Measurements from ENCODE around the gene RSKR. TPM values are rescaled to one million over a fixed set of nuclear protein-coding genes. Genes with fewer than 3 reads are reported as not detected.

The RSKR gene
- total RNA-seq, 1 donor from 2014 or later: 2.3 TPM

DNA sequence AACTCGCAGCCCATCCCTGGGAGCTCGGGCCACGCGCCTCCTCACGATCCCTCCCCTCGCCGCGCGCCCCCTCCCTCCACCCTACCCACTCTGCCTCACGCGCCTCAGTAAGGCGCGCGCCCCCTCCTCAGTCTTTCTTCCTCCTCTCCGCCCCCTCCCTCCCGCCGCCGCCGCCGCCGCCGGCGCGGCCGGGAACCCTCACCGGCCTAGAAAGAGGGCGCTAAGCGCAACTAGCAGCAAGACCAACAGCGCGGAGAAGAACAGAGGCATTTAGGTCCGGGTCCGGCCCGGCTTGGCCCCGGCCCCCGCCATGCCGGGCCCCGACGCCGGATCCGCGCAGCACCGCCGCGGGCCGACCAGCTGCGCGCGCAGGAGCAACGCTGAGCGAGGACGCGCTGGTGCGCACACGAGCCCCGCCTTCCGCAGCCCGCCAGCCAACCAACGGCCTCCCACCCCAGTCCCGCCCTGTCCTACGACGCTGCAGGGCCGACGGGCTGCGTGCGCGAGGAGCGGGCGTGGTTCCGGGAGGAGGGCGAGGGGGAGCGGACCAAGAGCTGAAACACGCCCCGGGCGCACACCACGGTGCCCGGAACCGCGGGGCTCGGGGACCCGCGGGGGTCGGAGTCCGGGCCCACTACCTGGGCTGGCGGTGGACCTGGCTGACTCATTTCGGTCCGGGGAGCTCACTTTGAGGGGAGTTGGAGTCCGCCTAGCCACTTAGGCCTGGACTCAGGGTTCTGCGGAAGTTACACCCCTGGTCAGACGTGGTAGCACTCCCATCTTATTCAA is 31.0 kb upstream of the RSKR start, which contains the start of gene BLTP2:
BLTP2 (minus strand) TSS at position 372 of the 789 bp plus-strand sequence; CDS start at position 270, 102 bp downstream.
- no peaks in the 10 kb centered on the region for H3K27me3 ChIP-seq (ENCODE audit: control insufficient read depth, insufficient read depth, low read length)
- TF ChIP-seq, protein P1, sequence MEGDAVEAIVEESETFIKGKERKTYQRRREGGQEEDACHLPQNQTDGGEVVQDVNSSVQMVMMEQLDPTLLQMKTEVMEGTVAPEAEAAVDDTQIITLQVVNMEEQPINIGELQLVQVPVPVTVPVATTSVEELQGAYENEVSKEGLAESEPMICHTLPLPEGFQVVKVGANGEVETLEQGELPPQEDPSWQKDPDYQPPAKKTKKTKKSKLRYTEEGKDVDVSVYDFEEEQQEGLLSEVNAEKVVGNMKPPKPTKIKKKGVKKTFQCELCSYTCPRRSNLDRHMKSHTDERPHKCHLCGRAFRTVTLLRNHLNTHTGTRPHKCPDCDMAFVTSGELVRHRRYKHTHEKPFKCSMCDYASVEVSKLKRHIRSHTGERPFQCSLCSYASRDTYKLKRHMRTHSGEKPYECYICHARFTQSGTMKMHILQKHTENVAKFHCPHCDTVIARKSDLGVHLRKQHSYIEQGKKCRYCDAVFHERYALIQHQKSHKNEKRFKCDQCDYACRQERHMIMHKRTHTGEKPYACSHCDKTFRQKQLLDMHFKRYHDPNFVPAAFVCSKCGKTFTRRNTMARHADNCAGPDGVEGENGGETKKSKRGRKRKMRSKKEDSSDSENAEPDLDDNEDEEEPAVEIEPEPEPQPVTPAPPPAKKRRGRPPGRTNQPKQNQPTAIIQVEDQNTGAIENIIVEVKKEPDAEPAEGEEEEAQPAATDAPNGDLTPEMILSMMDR (IDR thresholded peaks at IDR 0.05; ENCODE audit: insufficient read depth, low read length, poor library complexity, severe bottlenecking): no peak
- peak within 1 kb of the TSS; percentile 84 for H3K4me3 ChIP-seq (ENCODE audit: low read depth, low read length)
- no peaks in the 10 kb centered on the region for H3K36me3 ChIP-seq (ENCODE audit: control insufficient read depth, insufficient read depth, low read length)
- DNase-seq (ENCODE audit: low read depth): peak; percentile 79

DNA sequence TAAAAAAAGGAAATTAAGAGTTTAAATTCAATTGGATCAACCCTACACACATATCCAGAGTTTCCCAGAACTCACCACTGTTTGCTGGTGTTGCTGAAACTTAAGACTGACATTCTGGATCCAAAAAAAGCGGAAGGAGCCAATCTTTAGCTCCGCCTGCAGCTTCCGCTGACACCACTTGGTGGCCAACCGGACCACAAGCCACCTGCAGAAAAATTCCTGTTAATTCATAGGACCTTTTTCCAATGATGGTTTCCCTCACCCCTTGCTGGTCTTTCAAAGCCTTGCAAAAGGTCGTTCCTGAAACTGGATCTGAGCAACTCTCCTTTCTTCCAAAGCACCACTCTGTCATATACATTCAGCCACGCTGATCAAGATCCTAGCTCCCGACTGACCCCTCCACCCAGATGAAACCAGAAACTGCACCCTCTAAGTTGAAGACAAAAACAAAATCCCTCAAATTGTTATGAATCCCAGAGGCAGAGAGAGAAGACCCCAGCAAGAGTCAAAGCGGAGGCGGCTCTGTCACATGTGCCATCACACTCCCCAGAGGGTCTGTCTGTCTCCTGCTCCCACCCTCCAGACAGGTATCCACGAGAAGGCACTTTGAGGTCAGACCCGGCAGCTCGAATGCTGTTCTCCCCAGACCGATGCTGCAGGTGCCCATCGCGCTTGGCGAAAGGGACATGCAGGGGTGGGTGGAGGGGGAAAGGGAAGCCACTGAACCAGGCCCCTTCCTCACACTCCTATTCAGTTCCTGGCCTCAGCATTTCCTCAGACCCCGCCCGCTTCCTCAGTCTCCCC is 30.2 kb upstream of the RSKR start:
- Histone ChIP-seq H3K36me3 (ENCODE audit: control insufficient read depth, insufficient read depth, low read length) (peaks cover 3% of the 10 kb centered on the region), H3K4me3 (ENCODE audit: low read depth, low read length) (peak overlapping the region; percentile 84), H3K27me3 (ENCODE audit: control insufficient read depth, insufficient read depth, low read length) (no peaks in the 10 kb centered on the region)
- DNase-seq (ENCODE audit: low read depth): no peak
- TF ChIP-seq, protein P1 (IDR thresholded peaks at IDR 0.05; ENCODE audit: insufficient read depth, low read length, poor library complexity, severe bottlenecking): peak; percentile 63

DNA sequence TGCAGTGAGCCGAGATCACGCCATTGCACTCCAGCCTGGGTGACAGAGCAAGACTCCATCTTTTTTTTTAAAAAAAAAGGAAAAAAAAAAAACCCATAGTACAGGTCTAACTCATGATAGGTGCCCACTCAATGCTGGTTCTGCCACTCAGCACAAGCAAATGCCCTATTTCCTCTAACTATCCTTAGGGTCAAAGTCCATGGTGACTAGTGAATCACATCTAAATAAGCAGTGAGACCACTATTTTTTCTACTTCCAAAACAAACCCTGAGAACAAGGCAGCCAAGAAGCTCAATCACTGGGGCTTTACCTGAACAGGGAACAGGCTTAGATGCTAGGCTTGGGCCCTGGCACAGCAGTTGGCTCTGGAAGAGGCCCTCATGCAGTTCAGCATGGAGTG is 27.6 kb upstream of the RSKR start:
- H3K4me3 ChIP-seq (ENCODE audit: low read depth, low read length): no peak overlapping the region
- no peaks in the 10 kb centered on the region for H3K27me3 ChIP-seq (ENCODE audit: control insufficient read depth, insufficient read depth, low read length)
- TF ChIP-seq, protein P1 (IDR thresholded peaks at IDR 0.05; ENCODE audit: insufficient read depth, low read length, poor library complexity, severe bottlenecking): no peak
- no peak for DNase-seq (ENCODE audit: low read depth)
- H3K36me3 ChIP-seq (ENCODE audit: control insufficient read depth, insufficient read depth, low read length): peaks cover 9% of the 10 kb centered on the region

DNA sequence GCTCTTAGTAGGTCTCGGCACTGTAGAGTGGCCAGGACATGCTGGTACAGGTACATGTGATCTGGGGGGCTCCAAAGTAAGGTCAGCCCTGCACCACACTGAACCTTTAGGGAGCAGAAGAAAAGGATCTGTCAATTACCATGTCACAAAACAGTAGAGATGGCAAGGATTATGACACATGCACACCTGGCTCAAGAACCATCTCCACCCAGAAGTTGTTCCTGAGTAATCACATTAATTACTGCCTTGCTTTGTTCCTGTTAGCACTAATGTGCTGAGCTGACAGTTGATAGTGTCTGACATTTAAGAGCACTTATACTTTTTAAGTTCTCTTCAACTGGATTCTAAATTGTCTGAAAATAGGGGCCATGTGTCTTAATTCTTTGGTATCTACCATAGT is 21.5 kb upstream of the RSKR start:
- Histone ChIP-seq H3K27me3 (ENCODE audit: control insufficient read depth, insufficient read depth, low read length) (no peaks in the 10 kb centered on the region), H3K4me3 (ENCODE audit: low read depth, low read length) (no peak overlapping the region), H3K36me3 (ENCODE audit: control insufficient read depth, insufficient read depth, low read length) (peaks cover 13% of the 10 kb centered on the region)
- TF ChIP-seq, protein P1 (IDR thresholded peaks at IDR 0.05; ENCODE audit: insufficient read depth, low read length, poor library complexity, severe bottlenecking): no peak
- DNase-seq (ENCODE audit: low read depth): no peak

DNA sequence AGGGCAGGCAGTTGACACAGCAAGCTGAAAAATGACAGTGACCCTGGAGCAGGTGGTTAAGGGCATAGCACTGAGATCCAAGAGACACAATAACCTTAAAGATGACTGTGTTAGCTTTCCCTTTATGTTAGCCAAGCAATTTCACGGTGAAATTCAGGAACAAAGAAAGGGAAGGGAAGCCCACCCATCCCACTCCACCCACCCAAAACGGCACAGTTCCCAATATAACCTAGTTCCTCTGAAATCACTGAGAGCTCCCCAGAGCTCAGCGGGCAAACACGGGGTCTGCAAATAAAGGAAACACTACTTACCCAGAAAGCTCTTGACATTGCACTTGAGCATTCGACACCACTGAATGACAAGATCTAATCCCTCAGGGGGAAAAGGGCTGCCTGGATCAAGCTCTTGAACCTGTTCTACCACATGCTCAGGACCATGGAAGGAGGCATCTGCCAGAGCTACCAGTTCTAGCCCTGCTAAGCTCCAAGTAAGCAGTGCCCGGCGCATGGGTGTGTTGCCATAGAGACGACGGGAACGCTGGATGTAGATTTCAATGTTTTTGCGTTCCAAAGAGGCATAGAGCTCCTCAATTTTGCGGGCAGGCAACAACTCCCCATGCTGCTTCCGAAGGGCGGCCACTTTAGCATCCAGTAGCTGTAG is 20.4 kb upstream of the RSKR start:
- Histone ChIP-seq H3K27me3 (ENCODE audit: control insufficient read depth, insufficient read depth, low read length) (no peaks in the 10 kb centered on the region), H3K4me3 (ENCODE audit: low read depth, low read length) (no peak overlapping the region), H3K36me3 (ENCODE audit: control insufficient read depth, insufficient read depth, low read length) (peaks cover 9% of the 10 kb centered on the region)
- TF ChIP-seq, protein P1 (IDR thresholded peaks at IDR 0.05; ENCODE audit: insufficient read depth, low read length, poor library complexity, severe bottlenecking): no peak
- DNase-seq (ENCODE audit: low read depth): no peak

All from kidney epithelial cell (primary cell).